OCI-LY7 (cell line): Measurements from ENCODE around the gene OSBPL1A. TPM values are rescaled to one million over a fixed set of nuclear protein-coding genes. Genes with fewer than 3 reads are reported as not detected.
A peak's percentile ranks its signal among the peaks of the same experiment; 100 is the strongest.

Source experiments
- BruUV-seq: library from RNA; stranded (reverse); fragments of 400-500 nt; replicated peaks from 2 replicates; lab custom pipeline; 2021; lab: Mats Ljungman, UMichigan
- CTCF ChIA-PET: fragments of 300-600 bp; sonication (Branson Sonifier 250); formaldehyde crosslinking; loops from one replicate; lab custom pipeline; 2022; ENCODE audit warnings: antibody characterized with exemption; ENCODE audit not compliant: unreplicated experiment; lab: Charles Lee
- POLR2A ChIA-PET: fragments of 300-600 bp; sonication (Branson Sonifier 250); formaldehyde crosslinking; loops from one replicate; lab custom pipeline; 2022; ENCODE audit warnings: antibody characterized with exemption; lab: Charles Lee
- DNase-seq: peaks from one replicate; pipeline ENCODE4 v3.0.0-alpha.2; 2015; ENCODE audit warnings: low spot score
- H2AFZ ChIP-seq: fragments of 200-600 bp; sonication (generic), shearing (Covaris generic); 2 replicates; pipeline ENCODE4 v1.6.1; 2014; ENCODE audit warnings: mild to moderate bottlenecking, antibody characterized with exemption, low read length, moderate library complexity
- H3K27ac ChIP-seq: fragments of 200-600 bp; sonication (generic); 2 replicates; pipeline ENCODE4 v1.5.1; 2014; ENCODE audit warnings: mixed run types, low read depth, mild to moderate bottlenecking, moderate library complexity, low read length, inconsistent platforms; ENCODE audit not compliant: poor library complexity, severe bottlenecking
- H3K36me3 ChIP-seq: fragments of 200-600 bp; sonication (generic); 2 replicates; pipeline ENCODE4 v1.6.1; 2014; ENCODE audit warnings: mild to moderate bottlenecking, antibody characterized with exemption, low read length, moderate library complexity, mixed read lengths; ENCODE audit not compliant: insufficient read depth
- H3K4me1 ChIP-seq: fragments of 200-600 bp; sonication (generic); 2 replicates; pipeline ENCODE4 v1.5.1; 2014; ENCODE audit warnings: mild to moderate bottlenecking, low read length; ENCODE audit not compliant: insufficient read depth, poor library complexity, severe bottlenecking
- H3K4me2 ChIP-seq: fragments of 200-600 bp; sonication (generic); 2 replicates; pipeline ENCODE4 v1.6.1; 2014; ENCODE audit warnings: mild to moderate bottlenecking, low read length
- H3K4me3 ChIP-seq: fragments of 200-600 bp; sonication (generic); 2 replicates; pipeline ENCODE4 v1.5.1; 2014; ENCODE audit warnings: mild to moderate bottlenecking, low read depth, low read length; ENCODE audit not compliant: poor library complexity, severe bottlenecking
- H3K79me2 ChIP-seq: fragments of 200-600 bp; sonication (generic); 2 replicates; pipeline ENCODE4 v1.6.1; 2016; ENCODE audit warnings: low read depth, mild to moderate bottlenecking, low read length, moderate library complexity, mixed read lengths; ENCODE audit not compliant: insufficient read depth
- H3K9me2 ChIP-seq: fragments of 200-600 bp; sonication (generic); 2 replicates; pipeline ENCODE4 v1.6.1; 2016; ENCODE audit warnings: mild to moderate bottlenecking, low read length, mixed read lengths; ENCODE audit not compliant: insufficient read depth
- H3K9me3 ChIP-seq: fragments of 200-600 bp; sonication (generic); 2 replicates; pipeline ENCODE4 v1.6.1; 2014; ENCODE audit warnings: mild to moderate bottlenecking, mixed run types, low read length, mixed read lengths
- H4K20me1 ChIP-seq: fragments of 200-600 bp; sonication (generic); 2 replicates; pipeline ENCODE4 v1.6.1; 2014; ENCODE audit warnings: mild to moderate bottlenecking, antibody characterized with exemption, low read length, moderate library complexity, mixed read lengths; ENCODE audit not compliant: insufficient read depth
- EZH2phosphoT487 ChIP-seq: fragments of 200-600 bp; sonication (generic); IDR thresholded peaks from 2 replicates; pipeline ENCODE4 v1.6.1; 2018; ENCODE audit warnings: low read depth, borderline replicate concordance, mild to moderate bottlenecking, mixed run types, antibody characterized with exemption, low read length, moderate library complexity, mixed read lengths
- intact Hi-C: fragments of 100-400 bp; cut with micrococcal nuclease; formaldehyde crosslinking; loops from one replicate; pipeline ENCODE4 v1.10.0; 2022; ENCODE audit not compliant: unreplicated experiment
- total RNA-seq, 2 experiments: library from RNA; depleted of rRNA in 1 of 2; stranded (reverse); fragments of >200 nt in 1 of 2; shearing (Covaris generic) in 1 of 2; gene quantifications; 2 replicates each; pipeline ENCODE4 v1.2.3, GENCODE V29; 2014 to 2022
- TF ChIP-seq, protein P1 (sequence below): fragments of 200-600 bp; sonication (generic); conservative IDR thresholded peaks from 2 replicates; pipeline ENCODE4 v1.5.1; 2014; ENCODE audit warnings: mild to moderate bottlenecking, antibody characterized with exemption, low read length, moderate library complexity, mixed read lengths

Gene OSBPL1A
- total RNA-seq, 2 experiments from 2014 or later = 0.06 to 0.59 TPM

DNA sequence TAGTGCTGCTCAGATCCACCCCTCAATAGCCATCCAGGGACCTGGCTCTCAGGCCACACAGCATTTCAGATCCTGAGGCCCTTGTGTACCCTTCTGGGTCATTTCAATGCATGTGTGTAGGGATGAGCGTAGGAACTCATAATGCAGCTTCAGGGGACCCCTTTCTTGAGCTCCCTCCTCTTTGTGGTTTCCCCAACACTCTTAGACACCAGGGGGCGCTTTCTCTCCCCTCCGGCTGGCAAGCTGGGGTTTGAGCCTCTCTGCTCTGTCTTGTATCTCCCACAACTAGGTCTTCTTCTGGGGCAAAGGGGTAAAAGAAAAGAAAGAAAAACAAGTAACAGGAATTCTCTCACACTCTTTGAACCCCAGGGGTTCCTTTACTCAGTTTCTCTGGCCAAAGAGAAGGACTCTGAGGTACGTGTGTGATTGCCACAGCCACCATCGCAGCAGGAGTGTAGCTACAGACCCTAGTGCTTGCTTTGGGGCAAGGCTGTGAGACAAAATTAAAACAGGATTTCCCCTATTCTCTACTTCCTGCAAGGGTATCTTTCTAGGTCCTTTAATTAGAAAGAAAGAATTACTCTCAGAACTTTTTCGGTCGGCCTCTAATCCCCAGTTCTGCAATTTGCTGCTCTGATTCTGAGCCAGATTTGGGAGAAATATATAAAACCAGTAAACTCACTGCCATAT, 220.8 kb downstream of the OSBPL1A start:
- no peaks in the 10 kb centered on the region for H3K9me3 ChIP-seq
- ChIA-PET POLR2A (interaction anchor here (0.6 to 1.3 kb wide), 3 partner anchors 15 to 353 kb away, joined by 3 read pairs; no protein-coding TSS in a partner anchor), CTCF (interaction anchor here (0.6 to 1.3 kb wide), 4 partner anchors 11 to 484 kb away, joined by 3 to 5 read pairs (median 4); no protein-coding TSS in a partner anchor)
- peak; percentile 68 for DNase-seq
- no TSS peak for BruUV-seq
- peak overlapping the region; percentile 47 for H3K4me2 ChIP-seq
- no peaks in the 10 kb centered on the region for H4K20me1 ChIP-seq
- intact Hi-C loops = loop anchor here (5.0 to 10.0 kb wide), 2 partner anchors 218 to 310 kb away; partner anchors contain the start of gene OSBPL1A
- TF ChIP-seq, protein P1, sequence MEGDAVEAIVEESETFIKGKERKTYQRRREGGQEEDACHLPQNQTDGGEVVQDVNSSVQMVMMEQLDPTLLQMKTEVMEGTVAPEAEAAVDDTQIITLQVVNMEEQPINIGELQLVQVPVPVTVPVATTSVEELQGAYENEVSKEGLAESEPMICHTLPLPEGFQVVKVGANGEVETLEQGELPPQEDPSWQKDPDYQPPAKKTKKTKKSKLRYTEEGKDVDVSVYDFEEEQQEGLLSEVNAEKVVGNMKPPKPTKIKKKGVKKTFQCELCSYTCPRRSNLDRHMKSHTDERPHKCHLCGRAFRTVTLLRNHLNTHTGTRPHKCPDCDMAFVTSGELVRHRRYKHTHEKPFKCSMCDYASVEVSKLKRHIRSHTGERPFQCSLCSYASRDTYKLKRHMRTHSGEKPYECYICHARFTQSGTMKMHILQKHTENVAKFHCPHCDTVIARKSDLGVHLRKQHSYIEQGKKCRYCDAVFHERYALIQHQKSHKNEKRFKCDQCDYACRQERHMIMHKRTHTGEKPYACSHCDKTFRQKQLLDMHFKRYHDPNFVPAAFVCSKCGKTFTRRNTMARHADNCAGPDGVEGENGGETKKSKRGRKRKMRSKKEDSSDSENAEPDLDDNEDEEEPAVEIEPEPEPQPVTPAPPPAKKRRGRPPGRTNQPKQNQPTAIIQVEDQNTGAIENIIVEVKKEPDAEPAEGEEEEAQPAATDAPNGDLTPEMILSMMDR = peak; percentile 89
- no peak for TF ChIP-seq EZH2phosphoT487
- peak overlapping the region; percentile 20 for H3K4me3 ChIP-seq
- no peaks in the 10 kb centered on the region for H3K9me2 ChIP-seq
- H2AFZ ChIP-seq = no peak overlapping the region; the same call in 1 of the 2 replicates
- no peaks in the 10 kb centered on the region for H3K79me2 ChIP-seq
- peaks cover 9% of the 10 kb centered on the region for H3K4me1 ChIP-seq
- no peaks in the 10 kb centered on the region for H3K36me3 ChIP-seq
- no peak overlapping the region for H3K27ac ChIP-seq

DNA sequence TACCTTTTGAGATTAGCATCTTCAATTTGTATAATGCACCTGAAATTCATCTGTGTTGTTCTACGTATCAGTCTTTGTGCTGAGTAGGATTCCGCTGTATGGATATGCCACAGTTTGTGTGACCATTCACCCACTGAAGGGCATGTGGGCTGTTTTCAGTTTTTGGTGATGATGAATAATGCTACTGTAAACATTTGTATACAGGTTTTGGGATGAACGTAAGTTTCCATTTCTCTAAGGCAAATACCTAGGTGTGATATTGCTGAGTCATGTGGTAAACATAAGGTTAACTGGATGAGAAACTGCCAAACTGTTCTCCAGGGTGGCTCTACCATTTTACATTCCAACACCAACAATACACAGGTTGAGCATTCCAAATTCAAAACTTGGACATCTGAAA, 223.6 kb downstream of the OSBPL1A start:
- Histone ChIP-seq H3K36me3 (no peaks in the 10 kb centered on the region), H3K9me3 (no peaks in the 10 kb centered on the region), H3K4me2 (no peak overlapping the region), H4K20me1 (no peaks in the 10 kb centered on the region), H3K4me3 (no peak overlapping the region), H3K27ac (no peak overlapping the region), H3K79me2 (no peaks in the 10 kb centered on the region), H2AFZ (no peak overlapping the region), H3K4me1 (peaks cover 9% of the 10 kb centered on the region), H3K9me2 (no peaks in the 10 kb centered on the region)
- no TSS peak for BruUV-seq
- DNase-seq = no peak
- intact Hi-C loops = loop anchor here (10.0 kb wide), 1 partner anchor 221 kb away; the partner anchor contains the start of gene OSBPL1A
- ChIA-PET POLR2A (interaction anchor here (0.5 to 0.6 kb wide), 3 partner anchors 20 to 360 kb away, joined by 3 to 5 read pairs (median 3); no protein-coding TSS in a partner anchor), CTCF (no interaction called here)
- no peak for TF ChIP-seq EZH2phosphoT487
- TF ChIP-seq, protein P1 = no peak

DNA sequence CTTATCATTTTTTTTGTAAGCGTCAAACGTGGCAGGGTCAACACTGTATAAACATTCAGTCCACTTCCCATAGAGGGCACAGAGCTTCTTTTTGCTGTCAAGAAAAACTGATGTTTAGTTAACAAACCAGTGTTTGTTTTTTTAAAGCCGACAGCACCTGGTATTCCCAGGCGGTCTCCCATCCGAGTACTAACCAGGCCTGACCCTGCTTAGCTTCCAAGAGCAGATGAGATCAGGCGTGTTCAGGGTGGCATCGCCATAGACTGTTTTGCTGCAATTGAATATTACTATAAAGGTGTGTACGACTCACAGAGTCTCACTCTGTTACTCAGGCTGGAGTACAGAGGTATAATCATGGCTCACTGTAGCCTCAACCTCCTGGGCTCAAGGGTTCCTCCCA, 227.3 kb downstream of the OSBPL1A start:
- CTCF ChIA-PET = no interaction called here
- no TSS peak for BruUV-seq
- TF ChIP-seq, protein P1 = no peak
- TF ChIP-seq EZH2phosphoT487 = no peak
- Histone ChIP-seq H4K20me1 (no peaks in the 10 kb centered on the region), H3K9me2 (no peaks in the 10 kb centered on the region), H3K27ac (no peak overlapping the region), H3K36me3 (no peaks in the 10 kb centered on the region), H3K4me1 (no peaks in the 10 kb centered on the region), H3K9me3 (no peaks in the 10 kb centered on the region), H3K4me3 (no peak overlapping the region), H3K4me2 (no peak overlapping the region), H3K79me2 (no peaks in the 10 kb centered on the region), H2AFZ (no peak overlapping the region)
- POLR2A ChIA-PET = no interaction called here
- intact Hi-C loops = loop anchor here (10.0 kb wide), 1 partner anchor 224 kb away; the partner anchor contains the start of gene OSBPL1A
- DNase-seq = no peak
